Measurements from ENCODE around the gene ZNF608. TPM values are rescaled to one million over a fixed set of nuclear protein-coding genes. Genes with fewer than 3 reads are reported as not detected.

Gene ZNF608
- polyA plus RNA-seq, 1 donor (not counting 4 experiments of a cell fraction or from before 2014, with no cell fraction given) = 1.1 TPM

DNA sequence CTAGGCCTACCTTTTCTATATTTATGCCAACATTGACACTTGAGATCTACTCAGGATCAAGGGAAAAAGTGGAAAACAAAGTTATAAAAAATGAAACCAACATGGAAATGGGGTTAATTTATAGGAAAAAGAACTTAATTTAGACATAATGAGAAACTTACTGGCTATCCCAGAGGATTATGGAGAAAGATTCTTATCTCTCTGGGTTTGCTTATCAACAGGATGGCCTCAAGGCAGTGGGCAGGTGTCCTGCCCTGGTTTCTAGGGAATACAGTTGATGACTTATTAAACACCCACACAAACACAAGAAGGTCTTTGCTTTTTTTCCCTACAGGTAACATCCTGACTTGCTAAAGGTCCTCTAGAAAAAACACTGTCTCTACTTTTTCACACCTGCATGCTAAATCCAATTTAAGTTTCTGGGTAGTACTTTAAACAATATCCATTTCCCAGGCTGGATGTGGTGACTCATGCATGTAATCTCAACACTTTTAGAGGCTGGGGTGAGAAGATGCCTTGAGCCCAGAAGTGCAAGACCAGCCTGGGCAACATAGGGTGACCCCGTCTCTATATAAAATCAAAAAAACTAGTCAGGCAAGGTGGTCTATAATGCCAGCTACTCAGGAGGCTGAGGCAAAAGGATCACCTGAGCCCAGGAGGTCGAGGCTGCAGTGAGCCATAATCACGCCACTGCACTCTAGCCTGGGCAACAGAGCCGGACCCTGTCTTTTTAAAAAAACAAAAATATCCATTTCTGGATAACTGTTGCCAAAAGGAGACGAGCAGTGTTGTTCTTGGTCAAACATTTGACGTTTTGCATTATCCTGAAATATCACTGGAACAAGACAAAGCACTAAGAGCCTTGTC lies 6.6 kb upstream of the ZNF608 start:
- H3K4me1 ChIP-seq (ENCODE audit: control insufficient read depth, extremely low read depth, insufficient read depth, low read length) = no peaks in the 10 kb centered on the region
- H3K27me3 ChIP-seq (ENCODE audit: control insufficient read depth, extremely low read depth, insufficient read depth, low read length) = peaks cover under 1% of the 10 kb centered on the region
- no peaks in the 10 kb centered on the region for H3K36me3 ChIP-seq (ENCODE audit: control insufficient read depth in 2 of 2, extremely low read depth in 1 of 2, insufficient read depth in 2 of 2, low read length in 2 of 2)
- DNase-seq (ENCODE audit: low read depth, low spot score) = no peak
- H3K9me3 ChIP-seq (ENCODE audit: control insufficient read depth, low read depth, low read length) = no peaks in the 10 kb centered on the region
- no peak overlapping the region for H3K4me3 ChIP-seq (ENCODE audit: control insufficient read depth in 2 of 3, extremely low read depth in 1 of 3, insufficient read depth in 2 of 3, low read depth in 1 of 3, low read length in 3 of 3)
- dilution Hi-C loops (cut with MboI; ENCODE audit: extremely low pct_ligation_motif_present, low sequenced_read_pairs) = no loop called here
- H2AFZ ChIP-seq (ENCODE audit: control insufficient read depth, low read length) = no peak overlapping the region
- no peak overlapping the region for H3K27ac ChIP-seq (ENCODE audit: control insufficient read depth, insufficient read depth, low read length)
- H3K9ac ChIP-seq (ENCODE audit: control insufficient read depth, extremely low read depth, insufficient read depth, low read length) = no peak overlapping the region
- no peaks in the 10 kb centered on the region for H3K79me2 ChIP-seq (ENCODE audit: control insufficient read depth, insufficient read depth, low read length)
- no peak for TF ChIP-seq EZH2 (IDR thresholded peaks at IDR 0.05; ENCODE audit: low read length)
- TF ChIP-seq, protein P1, sequence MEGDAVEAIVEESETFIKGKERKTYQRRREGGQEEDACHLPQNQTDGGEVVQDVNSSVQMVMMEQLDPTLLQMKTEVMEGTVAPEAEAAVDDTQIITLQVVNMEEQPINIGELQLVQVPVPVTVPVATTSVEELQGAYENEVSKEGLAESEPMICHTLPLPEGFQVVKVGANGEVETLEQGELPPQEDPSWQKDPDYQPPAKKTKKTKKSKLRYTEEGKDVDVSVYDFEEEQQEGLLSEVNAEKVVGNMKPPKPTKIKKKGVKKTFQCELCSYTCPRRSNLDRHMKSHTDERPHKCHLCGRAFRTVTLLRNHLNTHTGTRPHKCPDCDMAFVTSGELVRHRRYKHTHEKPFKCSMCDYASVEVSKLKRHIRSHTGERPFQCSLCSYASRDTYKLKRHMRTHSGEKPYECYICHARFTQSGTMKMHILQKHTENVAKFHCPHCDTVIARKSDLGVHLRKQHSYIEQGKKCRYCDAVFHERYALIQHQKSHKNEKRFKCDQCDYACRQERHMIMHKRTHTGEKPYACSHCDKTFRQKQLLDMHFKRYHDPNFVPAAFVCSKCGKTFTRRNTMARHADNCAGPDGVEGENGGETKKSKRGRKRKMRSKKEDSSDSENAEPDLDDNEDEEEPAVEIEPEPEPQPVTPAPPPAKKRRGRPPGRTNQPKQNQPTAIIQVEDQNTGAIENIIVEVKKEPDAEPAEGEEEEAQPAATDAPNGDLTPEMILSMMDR (optimal IDR thresholded peaks at IDR 0.05 in 1 of 3, IDR thresholded peaks at IDR 0.05 in 1 of 3, conservative IDR thresholded peaks at IDR 0.05 in 1 of 3; ENCODE audit: extremely low read depth in 1 of 3, insufficient read depth in 2 of 3, low read length in 3 of 3) = no peak
- H3K4me2 ChIP-seq (ENCODE audit: control insufficient read depth, extremely low read depth, insufficient read depth, low read depth, low read length) = no peak overlapping the region
- no peaks in the 10 kb centered on the region for H3K9me1 ChIP-seq (ENCODE audit: control insufficient read depth, extremely low read depth, insufficient read depth, low read length)
- no peaks in the 10 kb centered on the region for H4K20me1 ChIP-seq (ENCODE audit: control insufficient read depth, extremely low read depth, insufficient read depth, low read length)
- FAIRE-seq = no peak

DNA sequence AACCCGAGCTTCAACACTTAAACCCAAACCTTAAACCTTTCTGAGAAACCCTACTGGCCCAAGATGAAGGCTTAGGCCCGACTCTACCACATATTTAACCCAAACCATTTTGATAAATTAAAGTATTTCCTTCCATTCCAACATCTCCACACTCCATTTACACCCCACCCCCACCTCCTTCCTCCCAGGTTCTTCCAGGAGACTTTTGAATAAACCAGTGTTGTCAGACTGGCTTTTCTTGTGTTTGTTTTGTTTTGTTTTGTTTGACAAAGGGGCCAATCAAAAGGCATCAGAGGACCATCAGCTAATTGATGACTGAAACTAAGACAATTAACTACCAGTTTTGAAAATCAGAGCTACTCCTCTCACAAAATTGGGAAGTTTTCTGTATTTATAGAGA lies 4.6 kb upstream of the ZNF608 start:
- no peaks in the 10 kb centered on the region for H3K79me2 ChIP-seq (ENCODE audit: control insufficient read depth, insufficient read depth, low read length)
- peaks cover 10% of the 10 kb centered on the region for H3K27me3 ChIP-seq (ENCODE audit: control insufficient read depth, extremely low read depth, insufficient read depth, low read length)
- dilution Hi-C loops (cut with MboI; ENCODE audit: extremely low pct_ligation_motif_present, low sequenced_read_pairs) = no loop called here
- no peak overlapping the region for H2AFZ ChIP-seq (ENCODE audit: control insufficient read depth, low read length)
- no peak for TF ChIP-seq EZH2 (IDR thresholded peaks at IDR 0.05; ENCODE audit: low read length)
- TF ChIP-seq, protein P1 (optimal IDR thresholded peaks at IDR 0.05 in 1 of 3, IDR thresholded peaks at IDR 0.05 in 1 of 3, conservative IDR thresholded peaks at IDR 0.05 in 1 of 3; ENCODE audit: extremely low read depth in 1 of 3, insufficient read depth in 2 of 3, low read length in 3 of 3) = no peak
- H4K20me1 ChIP-seq (ENCODE audit: control insufficient read depth, extremely low read depth, insufficient read depth, low read length) = no peaks in the 10 kb centered on the region
- no peak overlapping the region for H3K27ac ChIP-seq (ENCODE audit: control insufficient read depth, insufficient read depth, low read length)
- peaks cover 2% of the 10 kb centered on the region for H3K4me1 ChIP-seq (ENCODE audit: control insufficient read depth, extremely low read depth, insufficient read depth, low read length)
- no peak overlapping the region for H3K4me2 ChIP-seq (ENCODE audit: control insufficient read depth, extremely low read depth, insufficient read depth, low read depth, low read length)
- FAIRE-seq (no peak), DNase-seq (ENCODE audit: low read depth, low spot score) (no peak)
- H3K9me1 ChIP-seq (ENCODE audit: control insufficient read depth, extremely low read depth, insufficient read depth, low read length) = no peaks in the 10 kb centered on the region
- no peaks in the 10 kb centered on the region for H3K36me3 ChIP-seq (ENCODE audit: control insufficient read depth in 2 of 2, extremely low read depth in 1 of 2, insufficient read depth in 2 of 2, low read length in 2 of 2)
- no peak overlapping the region for H3K9ac ChIP-seq (ENCODE audit: control insufficient read depth, extremely low read depth, insufficient read depth, low read length)
- H3K9me3 ChIP-seq (ENCODE audit: control insufficient read depth, low read depth, low read length) = no peaks in the 10 kb centered on the region
- H3K4me3 ChIP-seq (ENCODE audit: control insufficient read depth in 2 of 3, extremely low read depth in 1 of 3, insufficient read depth in 2 of 3, low read depth in 1 of 3, low read length in 3 of 3) = no peak overlapping the region
